ENCODE data around the gene NCAPD2. TPM values are rescaled to one million over a fixed set of nuclear protein-coding genes. Genes with fewer than 3 reads are reported as not detected.

Gene NCAPD2
- total and polyA plus RNA-seq, 2 donors (not counting 3 experiments of a cell fraction or from before 2014, with no cell fraction given) = 41.8 to 90.1 TPM

DNA sequence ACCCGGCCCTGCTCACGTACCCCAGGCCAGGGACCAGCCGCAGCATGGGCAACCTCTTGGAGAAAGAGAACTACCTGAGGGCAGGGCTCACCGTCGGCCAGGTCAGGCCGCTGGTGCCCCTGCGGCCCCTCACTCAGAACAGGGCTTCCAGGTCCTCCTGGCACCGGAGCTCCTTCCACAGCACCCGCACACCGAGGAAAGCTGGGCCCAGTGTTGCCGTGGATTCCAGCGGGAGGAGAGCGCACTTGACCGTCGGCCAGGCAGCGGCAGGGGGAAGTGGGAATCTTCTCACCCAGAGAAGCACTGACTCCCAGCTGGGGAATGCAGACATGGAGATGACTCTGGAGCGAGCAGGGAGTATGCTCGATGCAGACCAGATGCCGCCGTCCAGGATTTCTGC lies 15.5 kb upstream of the NCAPD2 start:
- intact Hi-C loops (cut with micrococcal nuclease) (no loop called here), dilution Hi-C loops (cut with MboI; ENCODE audit: extremely low pct_ligation_motif_present, low sequenced_read_pairs) (no loop called here)
- no TSS peak for BruUV-seq (replicated peaks)
- Histone ChIP-seq H4K20me1 (replicated peaks; ENCODE audit: control insufficient read depth, extremely low read depth, insufficient read depth, low read length) (no peaks in the 10 kb centered on the region), H3K27me3 (ENCODE audit: control insufficient read depth in 2 of 2, insufficient read depth in 2 of 2, low read length in 2 of 2) (peaks cover 1 to 5% of the 10 kb centered on the region in 2 experiments), H3K9me3 (replicated peaks; ENCODE audit: control insufficient read depth, insufficient read depth, low read length) (no peaks in the 10 kb centered on the region), H2AFZ (ENCODE audit: low read depth, low read length) (no peak overlapping the region), H3K4me2 (ENCODE audit: insufficient read depth, low read length) (no peak overlapping the region), H3K4me1 (ENCODE audit: control insufficient read depth, extremely low read depth, insufficient read depth, low read length) (no peaks in the 10 kb centered on the region), H3K4me3 (replicated peaks in 1 of 3; ENCODE audit: insufficient read depth in 1 of 3, low read depth in 1 of 3, low read length in 3 of 3) (no peak overlapping the region), H3K9ac (replicated peaks; ENCODE audit: extremely low read depth, insufficient read depth, low read length) (no peak overlapping the region), H3K36me3 (ENCODE audit: control insufficient read depth in 2 of 2, extremely low read depth in 1 of 2, insufficient read depth in 2 of 2, low read length in 2 of 2) (no peaks in the 10 kb centered on the region), H3K79me2 (ENCODE audit: control insufficient read depth, insufficient read depth, low read length) (no peaks in the 10 kb centered on the region), H3K9me1 (replicated peaks; ENCODE audit: control insufficient read depth, extremely low read depth, insufficient read depth, low read length) (no peaks in the 10 kb centered on the region), H3K27ac (ENCODE audit: insufficient read depth, low read depth, low read length) (no peak overlapping the region)
- POLR2A ChIA-PET = no interaction called here
- CTCF ChIA-PET = no interaction called here
- TF ChIP-seq FOS (IDR thresholded peaks at IDR 0.05; ENCODE audit: borderline replicate concordance, insufficient read depth, low read length) = no peak
- TF ChIP-seq GATA2 (IDR thresholded peaks at IDR 0.05; ENCODE audit: insufficient read depth, insufficient read length, low read depth, low read length) = no peak
- TF ChIP-seq MYC (IDR thresholded peaks at IDR 0.05; ENCODE audit: low read depth, low read length) = no peak
- TF ChIP-seq POLR2A (IDR thresholded peaks at IDR 0.05; ENCODE audit: low read depth, low read length) = no peak
- TF ChIP-seq, protein P1, sequence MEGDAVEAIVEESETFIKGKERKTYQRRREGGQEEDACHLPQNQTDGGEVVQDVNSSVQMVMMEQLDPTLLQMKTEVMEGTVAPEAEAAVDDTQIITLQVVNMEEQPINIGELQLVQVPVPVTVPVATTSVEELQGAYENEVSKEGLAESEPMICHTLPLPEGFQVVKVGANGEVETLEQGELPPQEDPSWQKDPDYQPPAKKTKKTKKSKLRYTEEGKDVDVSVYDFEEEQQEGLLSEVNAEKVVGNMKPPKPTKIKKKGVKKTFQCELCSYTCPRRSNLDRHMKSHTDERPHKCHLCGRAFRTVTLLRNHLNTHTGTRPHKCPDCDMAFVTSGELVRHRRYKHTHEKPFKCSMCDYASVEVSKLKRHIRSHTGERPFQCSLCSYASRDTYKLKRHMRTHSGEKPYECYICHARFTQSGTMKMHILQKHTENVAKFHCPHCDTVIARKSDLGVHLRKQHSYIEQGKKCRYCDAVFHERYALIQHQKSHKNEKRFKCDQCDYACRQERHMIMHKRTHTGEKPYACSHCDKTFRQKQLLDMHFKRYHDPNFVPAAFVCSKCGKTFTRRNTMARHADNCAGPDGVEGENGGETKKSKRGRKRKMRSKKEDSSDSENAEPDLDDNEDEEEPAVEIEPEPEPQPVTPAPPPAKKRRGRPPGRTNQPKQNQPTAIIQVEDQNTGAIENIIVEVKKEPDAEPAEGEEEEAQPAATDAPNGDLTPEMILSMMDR (IDR thresholded peaks at IDR 0.05; ENCODE audit: extremely low read depth in 1 of 2, insufficient read depth in 1 of 2, low read depth in 1 of 2, low read length in 2 of 2) = no peak
- TF ChIP-seq JUN (IDR thresholded peaks at IDR 0.05; ENCODE audit: borderline replicate concordance, insufficient read depth, insufficient read length, low read depth) = no peak
- TF ChIP-seq, protein P2, sequence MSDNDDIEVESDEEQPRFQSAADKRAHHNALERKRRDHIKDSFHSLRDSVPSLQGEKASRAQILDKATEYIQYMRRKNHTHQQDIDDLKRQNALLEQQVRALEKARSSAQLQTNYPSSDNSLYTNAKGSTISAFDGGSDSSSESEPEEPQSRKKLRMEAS (IDR thresholded peaks at IDR 0.05; ENCODE audit: insufficient read depth, insufficient read length) = no peak
- TF ChIP-seq EZH2 (IDR thresholded peaks at IDR 0.05; ENCODE audit: borderline replicate concordance, low read depth, low read length, severe bottlenecking) = no peak
- no peak for TF ChIP-seq POLR2AphosphoS5 (IDR thresholded peaks at IDR 0.05; ENCODE audit: insufficient read depth, low read depth, low read length)
- no peak for DNase-seq (ENCODE audit: low read depth, low spot score)
- FAIRE-seq = no peak

Measured in endothelial cell of umbilical vein (primary cell).